T follicular helper cell (primary cell): ENCODE measurements around the gene AACS.
"Not testable (repeated sequence)": the region's sequence is repeated elsewhere in the genome, so short reads cannot be mapped to it uniquely, and the experiment has no call there.

Experiments used
- DNase-seq: peaks from one replicate; pipeline ENCODE4 v3.0.0-alpha.2; 2020; ENCODE audit warnings: low read depth

Gene AACS

GRCh38 chr12:125124320-125124966, 59.2 kb downstream of the AACS start:
- DNase-seq = no peak

- DNase-seq = no peak
These were observed 60.0 kb downstream of the AACS start for GRCh38 chr12:125125271-125125670.

- DNase-seq = no peak
These were observed 63.4 kb downstream of the AACS start for GRCh38 chr12:125128439-125129178.

- no peak for DNase-seq
These were observed 63.9 kb downstream of the AACS start for GRCh38 chr12:125129179-125129571.

GRCh38 chr12:125129591-125130255, 64.5 kb downstream of the AACS start:
- no peak for DNase-seq

- no peak for DNase-seq
These were observed 66.7 kb downstream of the AACS start for GRCh38 chr12:125131958-125132357.

- DNase-seq = no peak
These were observed 67.6 kb downstream of the AACS start for GRCh38 chr12:125132698-125133400.

- no peak for DNase-seq
These were observed 68.4 kb downstream of the AACS start for GRCh38 chr12:125133616-125134015.

GRCh38 chr12:125134576-125134975, 69.3 kb downstream of the AACS start:
- DNase-seq = no peak

- DNase-seq = no peak
These were observed 70.7 kb downstream of the AACS start for GRCh38 chr12:125135906-125136305.

GRCh38 chr12:125136702-125137101, 71.5 kb downstream of the AACS start:
- no peak for DNase-seq

- DNase-seq = no peak
These were observed 72.6 kb downstream of the AACS start for GRCh38 chr12:125137766-125138344.

GRCh38 chr12:125140279-125141209, 75.3 kb downstream of the AACS start:
- DNase-seq = no peak

- not testable (repeated sequence) for DNase-seq
These were observed 76.0 kb downstream of the AACS start for GRCh38 chr12:125141210-125141573.

GRCh38 chr12:125142601-125143000, 77.4 kb downstream of the AACS start:
- DNase-seq = no peak

GRCh38 chr12:125143491-125143890, 78.3 kb downstream of the AACS start:
- DNase-seq = no peak

GRCh38 chr12:125145196-125145595, 80.0 kb downstream of the AACS start:
- DNase-seq = no peak

GRCh38 chr12:125148316-125148715, 83.1 kb downstream of the AACS start:
- no peak for DNase-seq

- no peak for DNase-seq
These were observed 84.2 kb downstream of the AACS start for GRCh38 chr12:125149160-125150108.

GRCh38 chr12:125151284-125151683, 86.0 kb downstream of the AACS start:
- DNase-seq = no peak
